Mesenchymal stem cell (in vitro differentiated cells and primary cell): ENCODE results near the gene MAP4K2.

Experiments
- DNase-seq: peaks from one replicate; pipeline ENCODE4 v3.0.0-alpha.2; 2013
- H2AFZ ChIP-seq: one replicate; pipeline ENCODE4 v1.6.1; 2013; ENCODE audit warnings: low read depth, mild to moderate bottlenecking, control low read depth, inconsistent platforms, low read length, moderate library complexity
- H2AK5ac ChIP-seq: 2 replicates; pipeline ENCODE4 v1.6.1; 2013; ENCODE audit warnings: low read length, moderate library complexity, mild to moderate bottlenecking, inconsistent platforms; ENCODE audit not compliant: severe bottlenecking
- H2BK120ac ChIP-seq: one replicate; pipeline ENCODE4 v1.6.1; 2013; ENCODE audit warnings: low read depth, mild to moderate bottlenecking, inconsistent platforms, low read length, moderate library complexity
- H2BK12ac ChIP-seq, 2 experiments: one replicate each; pipeline ENCODE4 v1.6.1; 2013; ENCODE audit warnings: inconsistent platforms in 2 of 2, low read length in 2 of 2, mild to moderate bottlenecking in 2 of 2, moderate library complexity in 2 of 2, control low read depth in 1 of 2
- H2BK15ac ChIP-seq: one replicate; pipeline ENCODE4 v1.6.1; 2013; ENCODE audit warnings: mild to moderate bottlenecking, low read depth, inconsistent platforms; ENCODE audit not compliant: poor library complexity, severe bottlenecking
- H2BK5ac ChIP-seq: 2 replicates; pipeline ENCODE4 v1.6.1; 2013; ENCODE audit warnings: low read depth, mild to moderate bottlenecking, low read length, control low read depth, inconsistent platforms; ENCODE audit not compliant: poor library complexity, severe bottlenecking
- H3K14ac ChIP-seq, 2 experiments: one replicate each; pipeline ENCODE4 v1.6.1; 2013; ENCODE audit warnings: inconsistent platforms in 2 of 2, low read length in 2 of 2, control low read depth in 1 of 2, mild to moderate bottlenecking in 1 of 2, moderate library complexity in 1 of 2
- H3K18ac ChIP-seq, 2 experiments: one replicate each; pipeline ENCODE4 v1.6.1; 2013; ENCODE audit warnings: inconsistent platforms in 2 of 2, low read length in 2 of 2, control low read depth in 1 of 2, low read depth in 1 of 2, mild to moderate bottlenecking in 1 of 2
- H3K23ac ChIP-seq, 2 experiments: one replicate each; pipeline ENCODE4 v1.6.1; 2013; ENCODE audit warnings: inconsistent platforms in 2 of 2, low read length in 2 of 2, mild to moderate bottlenecking in 2 of 2, moderate library complexity in 2 of 2, control low read depth in 1 of 2
- H3K27ac ChIP-seq: 2 replicates; pipeline ENCODE4 v1.5.1; 2013; ENCODE audit warnings: mild to moderate bottlenecking, moderate library complexity, low read length, control low read depth, inconsistent platforms; ENCODE audit not compliant: poor library complexity, severe bottlenecking
- H3K27me3 ChIP-seq, 2 experiments: 2 replicates each; pipeline versions ENCODE4 v1.6.1 to v1.7.0; 2013; ENCODE audit warnings: low read length in 2 of 2, mild to moderate bottlenecking in 2 of 2, moderate library complexity in 2 of 2, control low read depth in 1 of 2, inconsistent platforms in 1 of 2; ENCODE audit not compliant: control insufficient read depth in 1 of 2, insufficient read depth in 1 of 2
- H3K36me3 ChIP-seq, 2 experiments: 2 replicates each; pipeline versions ENCODE4 v1.6.1 to v1.7.0; 2013; ENCODE audit warnings: low read length in 2 of 2, control low read depth in 1 of 2, inconsistent platforms in 1 of 2, low read depth in 1 of 2, mild to moderate bottlenecking in 1 of 2; ENCODE audit not compliant: insufficient read depth in 2 of 2, control insufficient read depth in 1 of 2
- H3K4ac ChIP-seq, 2 experiments: one replicate each; pipeline ENCODE4 v1.6.1; 2013; ENCODE audit warnings: inconsistent platforms in 2 of 2, low read length in 2 of 2, mild to moderate bottlenecking in 2 of 2, moderate library complexity in 2 of 2, control low read depth in 1 of 2, low read depth in 1 of 2
- H3K4me1 ChIP-seq: 2 replicates; pipeline ENCODE4 v1.6.1; 2013; ENCODE audit warnings: low read depth, low read length, control low read depth; ENCODE audit not compliant: control insufficient read depth, insufficient read depth
- H3K4me2 ChIP-seq: 2 replicates; pipeline ENCODE4 v1.6.1; 2013; ENCODE audit warnings: low read length, mild to moderate bottlenecking, inconsistent platforms; ENCODE audit not compliant: poor library complexity, severe bottlenecking
- H3K4me3 ChIP-seq, 2 experiments: 2 replicates each; pipeline versions ENCODE4 v1.5.1 to v1.7.0; 2013; ENCODE audit warnings: low read length in 2 of 2, mild to moderate bottlenecking in 2 of 2, control low read depth in 1 of 2, low read depth in 1 of 2; ENCODE audit not compliant: insufficient read depth in 1 of 2
- H3K79me1 ChIP-seq: replicated peaks from 2 replicates; pipeline ENCODE4 v1.6.1; 2013; ENCODE audit warnings: mild to moderate bottlenecking, control low read depth, low read length, inconsistent platforms; ENCODE audit not compliant: poor library complexity, severe bottlenecking
- H3K9ac ChIP-seq: 2 replicates; pipeline ENCODE4 v1.7.0; 2013; ENCODE audit warnings: mild to moderate bottlenecking, low read length, moderate library complexity
- H3K9me3 ChIP-seq: 2 replicates; pipeline ENCODE4 v1.7.0; 2013; ENCODE audit warnings: mild to moderate bottlenecking, low read length; ENCODE audit not compliant: control insufficient read depth
- H4K8ac ChIP-seq: one replicate; pipeline ENCODE4 v1.6.1; 2013; ENCODE audit warnings: inconsistent platforms, mild to moderate bottlenecking, low read length, moderate library complexity
- H4K91ac ChIP-seq: one replicate; pipeline ENCODE4 v1.6.1; 2013; ENCODE audit warnings: mild to moderate bottlenecking, low read length, inconsistent platforms
- WGBS: methylation state at CpG from one replicate; pipeline ENCODE4 v1.1.7; 2013; ENCODE audit warnings: mixed read lengths; 5-methylcytosine and 5-hydroxymethylcytosine counted together

MAP4K2 gene

DNA sequence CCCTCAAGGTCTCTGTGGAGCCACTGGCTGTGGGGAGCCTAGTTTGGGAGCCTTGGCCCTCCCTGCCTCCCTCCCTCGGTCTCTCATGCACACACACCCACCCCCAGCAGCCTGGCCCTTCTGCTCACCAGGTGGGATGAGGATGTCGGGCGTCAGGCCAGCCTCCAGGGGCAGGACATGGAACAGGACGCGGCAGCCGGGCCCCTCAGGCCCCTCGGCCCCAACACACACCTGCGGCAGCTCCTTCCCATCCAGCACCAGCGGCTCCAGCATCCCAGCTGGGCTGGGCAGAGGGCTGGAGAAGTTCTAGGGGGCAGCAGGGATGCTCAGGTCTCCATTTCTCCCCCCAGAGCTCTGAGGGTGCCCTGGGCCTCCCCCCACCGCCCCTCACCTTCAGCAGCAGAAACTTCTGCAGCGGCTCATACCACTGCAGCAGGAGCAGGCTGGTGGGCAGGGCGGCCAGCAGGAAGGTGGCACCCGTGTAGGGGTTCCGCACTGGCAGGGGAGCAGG, 11.2 kb downstream of the MAP4K2 start:
- WGBS = 97% methylated on average over 14 of the region's 14 CpGs
- no peaks in the 10 kb centered on the region for H3K27me3 ChIP-seq
- H3K18ac ChIP-seq = no peak overlapping the region
- no peak overlapping the region for H3K4ac ChIP-seq
- H3K4me2 ChIP-seq = no peak overlapping the region
- no peak overlapping the region for H4K91ac ChIP-seq
- H3K9ac ChIP-seq = no peak overlapping the region
- no peak overlapping the region for H2BK5ac ChIP-seq
- H2AK5ac ChIP-seq = no peak overlapping the region
- peaks cover 4% of the 10 kb centered on the region for H3K4me1 ChIP-seq
- H3K23ac ChIP-seq = no peak overlapping the region
- no peak overlapping the region for H3K4me3 ChIP-seq
- no peak overlapping the region for H2BK15ac ChIP-seq
- H3K27ac ChIP-seq = no peak overlapping the region
- no peak overlapping the region for H2AFZ ChIP-seq
- DNase-seq = no peak
- no peak overlapping the region for H2BK120ac ChIP-seq
- peaks cover 19 to 65% of the 10 kb centered on the region in 2 experiments for H3K36me3 ChIP-seq
- no peaks in the 10 kb centered on the region for H3K9me3 ChIP-seq
- H4K8ac ChIP-seq = no peak overlapping the region
- no peak overlapping the region for H2BK12ac ChIP-seq
- no peaks in the 10 kb centered on the region for H3K79me1 ChIP-seq
- H3K14ac ChIP-seq = no peak overlapping the region

DNA sequence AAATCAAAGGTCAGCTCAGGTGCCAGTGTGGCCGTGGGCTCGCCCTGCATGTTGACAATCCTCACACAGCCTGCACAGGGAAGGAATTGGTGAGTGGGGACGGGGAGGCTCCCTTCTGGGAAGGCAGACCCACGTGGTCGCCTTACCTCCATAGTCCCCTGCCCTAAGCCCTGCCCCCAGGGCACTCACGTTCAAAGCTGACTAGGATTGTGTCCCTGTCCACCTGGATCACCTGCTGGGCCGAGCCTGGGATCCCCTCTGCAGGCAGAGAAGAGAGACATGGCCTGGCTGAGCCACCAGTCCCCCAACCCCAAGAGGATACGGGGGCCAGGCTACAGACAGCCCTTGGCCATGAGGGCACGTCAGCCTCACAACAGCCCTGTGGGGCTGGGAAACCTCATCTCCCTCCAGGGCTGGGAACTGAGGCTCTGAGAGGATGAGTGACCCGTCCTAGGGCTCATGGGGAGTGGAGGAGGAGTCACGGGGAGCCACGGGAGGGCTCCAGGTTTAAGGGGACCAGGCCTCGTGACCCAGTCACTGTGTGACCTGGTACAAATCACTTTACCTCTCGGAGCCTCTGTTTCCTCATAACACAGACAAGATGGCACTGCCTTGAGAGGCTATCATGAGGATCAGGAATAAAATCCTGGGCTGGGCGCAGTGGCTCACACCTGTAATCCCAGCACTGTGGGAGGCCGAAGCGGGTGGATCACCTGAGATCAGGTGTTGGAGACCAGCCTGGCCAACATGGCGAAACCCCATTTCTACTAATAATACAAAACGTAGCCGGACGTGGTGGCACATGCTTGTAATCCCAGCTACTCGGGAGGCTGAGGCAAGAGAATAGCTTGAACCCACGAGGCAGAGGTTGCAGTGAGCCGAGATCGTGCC, 12.6 kb downstream of the MAP4K2 start:
- H3K79me1 ChIP-seq = no peaks in the 10 kb centered on the region

GRCh38 chr11:64789331-64790204, 13.4 kb downstream of the MAP4K2 start:
- no peaks in the 10 kb centered on the region for H3K79me1 ChIP-seq
- no peak overlapping the region for H3K27ac ChIP-seq
- no peak overlapping the region for H2BK12ac ChIP-seq
- H3K18ac ChIP-seq = no peak overlapping the region
- H3K9me3 ChIP-seq = no peaks in the 10 kb centered on the region
- H3K14ac ChIP-seq = no peak overlapping the region
- H2AK5ac ChIP-seq = no peak overlapping the region
- no peak overlapping the region for H2AFZ ChIP-seq
- no peak overlapping the region for H3K23ac ChIP-seq
- H3K27me3 ChIP-seq = no peaks in the 10 kb centered on the region
- no peak overlapping the region for H3K4me3 ChIP-seq
- WGBS = 92% methylated on average over 15 of the region's 15 CpGs
- H2BK120ac ChIP-seq = no peak overlapping the region
- H2BK5ac ChIP-seq = no peak overlapping the region
- no peak overlapping the region for H3K4me2 ChIP-seq
- no peak overlapping the region for H3K4ac ChIP-seq
- H3K36me3 ChIP-seq = peaks cover 10 to 51% of the 10 kb centered on the region in 2 experiments
- no peak overlapping the region for H3K9ac ChIP-seq
- no peak for DNase-seq
- no peak overlapping the region for H4K8ac ChIP-seq
- H3K4me1 ChIP-seq = peaks cover 4% of the 10 kb centered on the region
- H4K91ac ChIP-seq = no peak overlapping the region
- H2BK15ac ChIP-seq = no peak overlapping the region

More for the DNA sequence above, 12.6 kb downstream of the MAP4K2 start:
- H3K9ac ChIP-seq = no peak overlapping the region
- peak overlapping the region in 1 of 2 experiments; percentile 23 for H2BK12ac ChIP-seq
- H4K91ac ChIP-seq = no peak overlapping the region
- no peak overlapping the region for H2BK15ac ChIP-seq
- peaks cover 4% of the 10 kb centered on the region for H3K4me1 ChIP-seq
- H3K9me3 ChIP-seq = no peaks in the 10 kb centered on the region
- H2BK120ac ChIP-seq = no peak overlapping the region
- no peak overlapping the region for H2AFZ ChIP-seq
- no peak overlapping the region for H3K18ac ChIP-seq
- H3K4me2 ChIP-seq = no peak overlapping the region
- H2BK5ac ChIP-seq = no peak overlapping the region
- no peak overlapping the region for H3K27ac ChIP-seq
- no peak overlapping the region for H3K4ac ChIP-seq
- H3K14ac ChIP-seq = no peak overlapping the region
- H3K36me3 ChIP-seq = peaks cover 10 to 53% of the 10 kb centered on the region in 2 experiments
- H3K23ac ChIP-seq = no peak overlapping the region
- no peak overlapping the region for H2AK5ac ChIP-seq
- H3K27me3 ChIP-seq = no peaks in the 10 kb centered on the region
- no peak overlapping the region for H3K4me3 ChIP-seq
- WGBS = 93% methylated on average over 23 of the region's 25 CpGs
- no peak overlapping the region for H4K8ac ChIP-seq
- DNase-seq = no peak
